ENCODE data around the gene YIPF2. TPM values are rescaled to one million over a fixed set of nuclear protein-coding genes. Genes with fewer than 3 reads are reported as not detected.

Gene YIPF2
- total and polyA plus RNA-seq, 10 of the 15 experiments (the other 5 are each of a cell fraction or from before 2014, with no cell fraction given), result 0.92 to 38.9 (median 17.6) TPM

DNA sequence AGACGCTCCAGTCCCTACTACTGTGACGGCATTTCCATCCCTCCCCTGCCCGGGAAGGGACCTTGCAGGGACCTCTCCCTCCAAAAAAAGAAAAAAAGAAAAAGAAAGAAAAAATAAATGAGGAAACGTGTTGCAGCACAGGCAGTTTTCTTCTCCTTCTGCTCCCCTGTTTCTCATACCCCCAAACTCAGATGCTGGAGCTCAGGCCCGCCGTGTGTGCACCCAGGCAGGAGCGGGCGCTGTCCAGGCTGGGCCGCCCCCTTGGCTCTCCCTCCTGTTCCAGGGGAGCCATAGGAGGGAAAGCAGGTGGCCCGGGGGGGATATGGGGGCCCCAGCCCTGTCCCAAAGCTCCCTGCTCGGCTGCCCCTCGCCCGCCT, 5.8 kb downstream of the YIPF2 start:
- H3K27me3 ChIP-seq (replicated peaks in 1 of 2; ENCODE audit: control insufficient read depth in 2 of 2, insufficient read depth in 2 of 2, low read length in 1 of 2), result no peaks in the 10 kb centered on the region
- no peaks in the 10 kb centered on the region for H4K20me1 ChIP-seq (ENCODE audit: control insufficient read depth, insufficient read depth)
- H2AFZ ChIP-seq (ENCODE audit: control insufficient read depth, low read depth, low read length), result no peak overlapping the region
- H3K27ac ChIP-seq (ENCODE audit: control insufficient read depth, insufficient read depth), result no peak overlapping the region
- H3K9ac ChIP-seq (ENCODE audit: control insufficient read depth, insufficient read depth, low read length), result no peak overlapping the region
- H3K4me2 ChIP-seq (ENCODE audit: control insufficient read depth, insufficient read depth), result no peak overlapping the region
- ATAC-seq (no peak), FAIRE-seq (no peak), DNase-seq (ENCODE audit: low read depth, low spot score) (no peak)
- SMC1A ChIA-PET (ENCODE audit: uncharacterized antibody, unreplicated experiment), result no interaction called here
- no peak for TF ChIP-seq RAD51 (IDR thresholded peaks at IDR 0.05)
- no peak for TF ChIP-seq TCF3 (IDR thresholded peaks at IDR 0.05; ENCODE audit: borderline replicate concordance, insufficient read depth, low read depth, low read length)
- TF ChIP-seq BCL3 (IDR thresholded peaks at IDR 0.05; ENCODE audit: borderline replicate concordance, insufficient read depth, low read depth, low read length, poor library complexity, severe bottlenecking), result no peak
- TF ChIP-seq HDAC2 (IDR thresholded peaks at IDR 0.05), result no peak
- no peak for TF ChIP-seq CHD2 (IDR thresholded peaks at IDR 0.05; ENCODE audit: borderline replicate concordance, low read depth, low read length)
- no peak for TF ChIP-seq MLLT1 (IDR thresholded peaks at IDR 0.05)
- TF ChIP-seq, protein P1, sequence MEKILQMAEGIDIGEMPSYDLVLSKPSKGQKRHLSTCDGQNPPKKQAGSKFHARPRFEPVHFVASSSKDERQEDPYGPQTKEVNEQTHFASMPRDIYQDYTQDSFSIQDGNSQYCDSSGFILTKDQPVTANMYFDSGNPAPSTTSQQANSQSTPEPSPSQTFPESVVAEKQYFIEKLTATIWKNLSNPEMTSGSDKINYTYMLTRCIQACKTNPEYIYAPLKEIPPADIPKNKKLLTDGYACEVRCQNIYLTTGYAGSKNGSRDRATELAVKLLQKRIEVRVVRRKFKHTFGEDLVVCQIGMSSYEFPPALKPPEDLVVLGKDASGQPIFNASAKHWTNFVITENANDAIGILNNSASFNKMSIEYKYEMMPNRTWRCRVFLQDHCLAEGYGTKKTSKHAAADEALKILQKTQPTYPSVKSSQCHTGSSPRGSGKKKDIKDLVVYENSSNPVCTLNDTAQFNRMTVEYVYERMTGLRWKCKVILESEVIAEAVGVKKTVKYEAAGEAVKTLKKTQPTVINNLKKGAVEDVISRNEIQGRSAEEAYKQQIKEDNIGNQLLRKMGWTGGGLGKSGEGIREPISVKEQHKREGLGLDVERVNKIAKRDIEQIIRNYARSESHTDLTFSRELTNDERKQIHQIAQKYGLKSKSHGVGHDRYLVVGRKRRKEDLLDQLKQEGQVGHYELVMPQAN (conservative IDR thresholded peaks at IDR 0.05), result no peak
- TF ChIP-seq MTA2 (IDR thresholded peaks at IDR 0.05; ENCODE audit: low read depth), result no peak
- TF ChIP-seq, protein P2, sequence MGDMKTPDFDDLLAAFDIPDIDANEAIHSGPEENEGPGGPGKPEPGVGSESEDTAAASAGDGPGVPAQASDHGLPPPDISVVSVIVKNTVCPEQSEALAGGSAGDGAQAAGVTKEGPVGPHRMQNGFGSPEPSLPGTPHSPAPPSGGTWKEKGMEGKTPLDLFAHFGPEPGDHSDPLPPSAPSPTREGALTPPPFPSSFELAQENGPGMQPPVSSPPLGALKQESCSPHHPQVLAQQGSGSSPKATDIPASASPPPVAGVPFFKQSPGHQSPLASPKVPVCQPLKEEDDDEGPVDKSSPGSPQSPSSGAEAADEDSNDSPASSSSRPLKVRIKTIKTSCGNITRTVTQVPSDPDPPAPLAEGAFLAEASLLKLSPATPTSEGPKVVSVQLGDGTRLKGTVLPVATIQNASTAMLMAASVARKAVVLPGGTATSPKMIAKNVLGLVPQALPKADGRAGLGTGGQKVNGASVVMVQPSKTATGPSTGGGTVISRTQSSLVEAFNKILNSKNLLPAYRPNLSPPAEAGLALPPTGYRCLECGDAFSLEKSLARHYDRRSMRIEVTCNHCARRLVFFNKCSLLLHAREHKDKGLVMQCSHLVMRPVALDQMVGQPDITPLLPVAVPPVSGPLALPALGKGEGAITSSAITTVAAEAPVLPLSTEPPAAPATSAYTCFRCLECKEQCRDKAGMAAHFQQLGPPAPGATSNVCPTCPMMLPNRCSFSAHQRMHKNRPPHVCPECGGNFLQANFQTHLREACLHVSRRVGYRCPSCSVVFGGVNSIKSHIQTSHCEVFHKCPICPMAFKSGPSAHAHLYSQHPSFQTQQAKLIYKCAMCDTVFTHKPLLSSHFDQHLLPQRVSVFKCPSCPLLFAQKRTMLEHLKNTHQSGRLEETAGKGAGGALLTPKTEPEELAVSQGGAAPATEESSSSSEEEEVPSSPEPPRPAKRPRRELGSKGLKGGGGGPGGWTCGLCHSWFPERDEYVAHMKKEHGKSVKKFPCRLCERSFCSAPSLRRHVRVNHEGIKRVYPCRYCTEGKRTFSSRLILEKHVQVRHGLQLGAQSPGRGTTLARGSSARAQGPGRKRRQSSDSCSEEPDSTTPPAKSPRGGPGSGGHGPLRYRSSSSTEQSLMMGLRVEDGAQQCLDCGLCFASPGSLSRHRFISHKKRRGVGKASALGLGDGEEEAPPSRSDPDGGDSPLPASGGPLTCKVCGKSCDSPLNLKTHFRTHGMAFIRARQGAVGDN (IDR thresholded peaks at IDR 0.05), result no peak
- TF ChIP-seq POLR2AphosphoS5 (IDR thresholded peaks at IDR 0.05; ENCODE audit: low read length), result no peak
- no peak for TF ChIP-seq EP300 (IDR thresholded peaks at IDR 0.05; ENCODE audit: borderline replicate concordance in 1 of 2, control insufficient read depth in 1 of 2, low read depth in 2 of 2, low read length in 2 of 2)
- CTCF ChIA-PET, result no interaction called here
- no peak overlapping the region for H3K4me3 ChIP-seq
- WGBS (ENCODE audit: insufficient coverage, insufficient replicate concordance, low lambda C conversion rate, missing lambda C conversion rate), result 89% methylated on average over 13 of the region's 13 CpGs
- H3K79me2 ChIP-seq (ENCODE audit: control insufficient read depth, insufficient read depth, low read length), result peaks cover 4% of the 10 kb centered on the region
- intact Hi-C loops (cut with micrococcal nuclease; ENCODE audit: unreplicated experiment), result no loop called here
- H3K36me3 ChIP-seq (ENCODE audit: control insufficient read depth in 2 of 2, insufficient read depth in 2 of 2, low read length in 1 of 2), result peaks cover 8 to 28% of the 10 kb centered on the region in 2 experiments; a peak in 3 of 4 replicates
- RAD21 ChIA-PET (ENCODE audit: unreplicated experiment), result no interaction called here
- BruUV-seq (replicated peaks), result no TSS peak
- H3K4me1 ChIP-seq (ENCODE audit: control insufficient read depth, insufficient read depth, low read length), result peaks cover 5% of the 10 kb centered on the region
- in situ Hi-C loops (cut with MboI), result no loop called here
- POLR2A ChIA-PET, result no interaction called here
- H3K9me3 ChIP-seq (replicated peaks; ENCODE audit: control insufficient read depth, insufficient read depth, low read length), result no peaks in the 10 kb centered on the region
